AG10803 (cell line): ENCODE results near the gene C11orf91.
"Not testable (repeated sequence)": the region's sequence is repeated elsewhere in the genome, so short reads cannot be mapped to it uniquely, and the experiment has no call there.

ENCODE experiments used
- DNase-seq: peaks from one replicate; pipeline ENCODE4 v3.0.0; 2010; ENCODE audit warnings: low read depth
- H3K4me3 ChIP-seq: 2 replicates; pipeline ENCODE4 v1.5.1; 2011; ENCODE audit warnings: mild to moderate bottlenecking, low read length, control low read depth
- CTCF ChIP-seq: conservative IDR thresholded peaks from 2 replicates; pipeline ENCODE4 v1.5.1; 2011; ENCODE audit warnings: mild to moderate bottlenecking, low read length, control low read depth, inconsistent platforms

C11orf91 gene

GRCh38 chr11:33718440-33718839 lies 17.8 kb upstream of the C11orf91 start:
- no peak overlapping the region for H3K4me3 ChIP-seq
- TF ChIP-seq CTCF: no peak
- DNase-seq: no peak

GRCh38 chr11:33716243-33716642 lies 15.6 kb upstream of the C11orf91 start:
- no peak overlapping the region for H3K4me3 ChIP-seq
- peak; percentile 46 for DNase-seq
- peak; percentile 56 for TF ChIP-seq CTCF

GRCh38 chr11:33713856-33714398 lies 13.3 kb upstream of the C11orf91 start:
- no peak for DNase-seq
- TF ChIP-seq CTCF: no peak
- H3K4me3 ChIP-seq: no peak overlapping the region

DNA sequence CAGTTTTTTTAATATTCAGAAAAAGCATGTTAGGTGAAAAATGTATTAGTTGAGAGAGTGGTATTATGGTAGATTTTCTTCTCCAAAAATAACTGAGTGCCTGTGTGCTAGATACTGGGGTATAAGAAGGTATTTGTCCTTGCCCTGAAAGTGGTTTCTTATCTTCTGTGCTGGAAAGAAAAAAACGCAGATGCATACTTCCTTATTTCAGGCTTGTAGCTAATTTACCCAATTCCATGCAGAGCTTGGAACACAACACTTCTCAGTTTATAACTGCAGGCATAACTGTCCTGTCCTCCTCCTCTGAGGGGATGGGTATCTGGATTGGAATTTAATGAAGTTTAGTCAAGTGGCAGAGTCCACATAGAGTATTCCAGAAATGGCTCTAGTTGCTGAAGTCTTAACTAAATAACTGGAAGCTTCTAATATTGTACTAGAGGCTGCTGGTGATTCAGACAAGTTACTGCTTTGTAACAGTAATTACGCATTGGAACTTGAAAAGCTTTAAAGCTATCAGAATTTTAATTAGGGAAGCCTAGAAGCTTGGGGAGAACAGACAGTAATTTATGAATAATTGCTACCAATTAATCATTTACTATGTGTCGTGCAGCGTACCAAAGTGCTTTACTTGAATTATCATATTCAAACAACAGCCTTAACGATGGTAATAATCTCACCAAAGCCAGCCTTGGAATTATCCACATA lies 12.7 kb upstream of the C11orf91 start:
- no peak for TF ChIP-seq CTCF
- no peak overlapping the region for H3K4me3 ChIP-seq

GRCh38 chr11:33712436-33712835 lies 11.8 kb upstream of the C11orf91 start:
- no peak overlapping the region for H3K4me3 ChIP-seq
- no peak for TF ChIP-seq CTCF
- DNase-seq: no peak

More for the DNA sequence above, 12.7 kb upstream of the C11orf91 start:
- no peak for DNase-seq

DNA sequence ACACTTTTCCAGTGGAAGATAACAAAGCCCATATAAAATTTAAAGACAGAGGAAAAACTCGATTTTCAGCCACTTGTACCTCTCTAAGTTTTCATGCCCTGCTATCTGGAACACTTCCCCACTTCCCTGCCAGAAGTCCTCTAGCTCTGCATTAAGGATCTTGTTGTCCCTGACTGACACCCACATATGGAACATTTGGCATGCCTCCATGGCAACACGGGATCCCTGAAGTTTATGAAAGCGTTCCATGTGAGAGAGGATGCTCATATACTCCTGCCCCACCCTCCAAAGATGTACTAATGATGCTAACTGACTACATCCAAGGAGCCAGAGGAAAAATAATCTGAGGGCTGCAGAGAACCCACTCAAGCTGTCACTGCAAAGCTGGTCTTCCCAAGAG lies 8.8 kb upstream of the C11orf91 start:
- DNase-seq: no peak
- H3K4me3 ChIP-seq: no peak overlapping the region
- TF ChIP-seq CTCF: no peak

DNA sequence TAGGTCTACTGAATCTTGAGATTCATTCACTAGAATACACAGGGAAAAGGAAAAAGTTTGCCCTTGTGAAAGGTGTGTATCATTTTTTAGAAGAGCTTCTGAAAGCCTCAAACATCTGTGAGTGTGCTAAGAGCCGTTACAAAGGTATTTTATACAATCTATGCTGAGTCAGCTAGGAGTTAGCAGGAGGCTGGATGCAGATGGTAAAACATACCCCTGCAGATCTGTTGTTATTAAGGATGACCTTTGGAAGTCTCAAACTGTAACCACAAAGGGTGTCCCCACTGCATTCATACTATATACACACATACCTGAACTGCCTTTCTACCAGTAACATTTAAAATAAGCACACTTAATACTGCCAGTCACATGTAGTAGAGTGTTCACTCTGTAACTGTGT lies 8.4 kb upstream of the C11orf91 start:
- H3K4me3 ChIP-seq: no peak overlapping the region
- no peak for DNase-seq
- TF ChIP-seq CTCF: no peak

DNA sequence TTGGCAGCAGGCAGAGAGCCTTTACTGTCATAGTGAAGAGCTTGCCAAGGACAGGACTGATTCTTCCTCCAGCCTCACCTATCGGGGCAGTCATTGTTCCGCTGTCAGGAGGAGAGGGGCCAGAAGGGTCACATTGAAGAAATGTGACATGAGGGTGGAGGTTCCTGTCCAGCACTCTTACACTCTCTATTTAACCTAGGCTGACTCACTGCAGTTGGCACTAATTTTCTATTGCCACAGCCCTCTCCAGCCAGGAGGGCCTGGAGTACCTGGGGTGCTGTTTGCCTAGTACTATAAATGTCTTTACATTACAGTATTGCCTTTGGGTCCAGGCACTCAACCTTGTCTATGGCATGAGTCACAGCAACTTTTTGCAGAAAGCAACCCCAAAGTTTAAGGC lies 7.2 kb upstream of the C11orf91 start:
- DNase-seq, H3K4me3 ChIP-seq: not testable (repeated sequence)
